HG02981 (cell line): ENCODE data around the gene WRAP73.
"Not testable (repeated sequence)": the region's sequence is repeated elsewhere in the genome, so short reads cannot be mapped to it uniquely, and the experiment has no call there.

Experiments
- ATAC-seq: cut with Tn5 transposase; IDR thresholded peaks from one replicate; pipeline ENCODE4 v1.9.1; 2021; ENCODE audit warnings: mild to moderate bottlenecking, moderate library complexity; ENCODE audit not compliant: unreplicated experiment

The WRAP73 gene

GRCh38 chr1:3584915-3585314, 65.0 kb downstream of the WRAP73 start:
- ATAC-seq: no peak

- ATAC-seq: not testable (repeated sequence)
These were observed 66.2 kb downstream of the WRAP73 start for GRCh38 chr1:3583751-3584150.

GRCh38 chr1:3581296-3582036, 68.4 kb downstream of the WRAP73 start:
- no peak for ATAC-seq
